Measurements from ENCODE around the gene GRM1.

The GRM1 gene

GRCh38 chr6:146100776-146101175 is 71.9 kb downstream of the GRM1 start:
- no peak for DNase-seq (ENCODE audit: low read depth)

- no peak for DNase-seq (ENCODE audit: low read depth)
Observed at GRCh38 chr6:146103416-146104072, 74.7 kb downstream of the GRM1 start.

GRCh38 chr6:146106532-146106931 is 77.7 kb downstream of the GRM1 start:
- DNase-seq (ENCODE audit: low read depth): no peak

DNA sequence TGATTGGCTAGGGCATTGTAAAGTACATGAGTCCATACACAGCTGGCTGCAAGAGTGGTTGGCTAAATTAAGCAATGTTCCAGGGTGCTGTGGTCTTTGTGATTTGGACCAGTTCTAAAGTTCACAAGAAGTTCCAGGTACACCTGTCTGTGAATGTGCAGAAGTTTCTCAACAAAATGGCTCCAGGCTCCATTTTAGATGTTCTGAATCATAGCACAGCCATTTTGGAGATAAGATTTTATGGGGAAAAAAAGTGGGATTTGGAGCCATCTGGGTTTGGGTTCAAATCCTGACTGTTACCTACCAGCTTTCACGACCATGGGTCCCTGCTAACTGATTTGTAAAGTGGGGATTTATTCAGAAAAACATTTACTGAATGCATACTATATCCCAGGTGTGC is 82.1 kb downstream of the GRM1 start:
- DNase-seq (ENCODE audit: low read depth): no peak

DNA sequence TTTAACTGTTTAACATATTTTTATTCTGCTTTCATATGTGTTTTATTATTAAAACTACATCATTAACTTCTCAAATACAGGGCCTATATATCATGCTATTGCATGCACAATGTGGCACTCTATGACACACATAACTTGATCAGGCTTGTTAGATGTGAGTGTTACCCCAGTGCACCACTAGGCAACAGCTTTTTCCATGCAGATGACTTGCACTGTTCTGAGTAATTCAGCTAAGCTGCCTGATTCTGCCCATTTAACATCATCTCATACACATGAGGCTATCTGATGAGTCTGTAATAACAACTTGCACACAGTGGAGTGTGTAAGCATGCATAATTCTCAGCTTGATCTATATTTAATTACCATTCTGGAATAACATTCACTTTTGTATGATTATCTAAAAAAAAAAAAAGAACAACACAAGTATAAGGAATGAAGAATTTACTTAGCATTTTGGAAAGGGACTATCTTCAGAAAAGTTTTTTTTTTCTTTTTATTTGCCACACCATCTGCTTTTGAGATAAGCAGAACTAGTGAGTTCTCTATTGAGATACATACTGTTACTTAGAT is 83.1 kb downstream of the GRM1 start:
- DNase-seq (ENCODE audit: low read depth): no peak

GRCh38 chr6:146113084-146113623 is 84.3 kb downstream of the GRM1 start:
- no peak for DNase-seq (ENCODE audit: low read depth)

GRCh38 chr6:146123616-146124015 is 94.8 kb downstream of the GRM1 start:
- DNase-seq (ENCODE audit: low read depth): no peak

DNA sequence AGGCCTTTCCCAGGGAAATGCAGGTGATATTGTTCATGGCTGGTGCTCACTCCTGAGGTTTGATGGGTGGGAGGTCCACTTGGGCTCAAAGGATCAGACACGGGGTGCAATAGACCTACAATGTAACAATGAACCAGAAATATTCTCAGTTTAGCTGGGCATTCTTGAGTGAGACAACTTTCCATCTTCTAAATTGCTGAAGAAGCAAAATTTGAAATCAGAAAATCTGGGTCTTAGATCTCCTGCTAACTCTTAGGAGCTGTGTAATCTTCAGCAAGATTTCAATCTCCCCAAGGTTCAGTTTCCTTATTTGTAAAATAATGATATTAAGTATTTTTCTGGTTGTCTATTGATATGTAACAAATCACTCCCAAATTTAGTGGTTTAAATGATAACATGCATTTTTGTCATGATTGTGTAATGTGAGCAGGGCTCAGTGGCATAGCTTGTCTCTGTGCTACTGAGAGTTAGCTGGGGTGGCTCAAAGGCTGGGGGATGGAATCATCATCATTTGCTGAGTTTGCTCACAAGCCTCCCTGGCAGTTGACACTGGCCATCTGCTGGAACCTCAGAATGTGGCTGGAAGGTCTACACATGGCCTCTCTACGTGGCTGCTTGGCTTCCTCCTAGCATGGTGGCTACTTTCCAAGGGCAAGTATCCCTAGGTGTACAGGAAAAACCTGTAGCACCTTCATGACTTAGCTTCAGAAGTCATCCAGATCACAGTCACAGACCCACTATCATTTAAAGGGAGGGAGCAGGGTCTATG is 98.8 kb downstream of the GRM1 start:
- no peak for DNase-seq (ENCODE audit: low read depth)

DNA sequence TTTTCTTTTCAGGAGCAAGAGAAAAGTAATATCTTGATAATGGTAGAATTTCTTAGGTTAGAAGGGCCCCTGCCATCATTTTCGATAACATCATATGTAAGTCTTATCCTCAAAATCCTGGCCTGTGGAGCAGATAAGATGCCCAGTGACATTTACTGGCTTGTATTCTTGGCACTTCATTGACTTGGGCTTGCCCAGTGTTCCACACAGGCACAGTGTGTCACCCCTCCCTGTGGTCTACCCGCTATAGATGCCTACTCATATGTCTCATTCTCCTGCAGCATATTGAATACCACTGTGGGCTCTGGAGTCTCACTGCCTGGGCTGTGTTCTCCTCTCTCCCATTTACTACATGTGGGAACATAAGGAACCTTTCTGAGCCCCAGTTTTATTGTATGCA is 105.0 kb downstream of the GRM1 start:
- DNase-seq (ENCODE audit: low read depth): no peak

GRCh38 chr6:146135167-146135566 is 106.3 kb downstream of the GRM1 start:
- DNase-seq (ENCODE audit: low read depth): no peak

GRCh38 chr6:146146836-146147235 is 118.0 kb downstream of the GRM1 start:
- DNase-seq (ENCODE audit: low read depth): no peak

GRCh38 chr6:146149770-146150169 is 120.9 kb downstream of the GRM1 start:
- DNase-seq (ENCODE audit: low read depth): no peak

DNA sequence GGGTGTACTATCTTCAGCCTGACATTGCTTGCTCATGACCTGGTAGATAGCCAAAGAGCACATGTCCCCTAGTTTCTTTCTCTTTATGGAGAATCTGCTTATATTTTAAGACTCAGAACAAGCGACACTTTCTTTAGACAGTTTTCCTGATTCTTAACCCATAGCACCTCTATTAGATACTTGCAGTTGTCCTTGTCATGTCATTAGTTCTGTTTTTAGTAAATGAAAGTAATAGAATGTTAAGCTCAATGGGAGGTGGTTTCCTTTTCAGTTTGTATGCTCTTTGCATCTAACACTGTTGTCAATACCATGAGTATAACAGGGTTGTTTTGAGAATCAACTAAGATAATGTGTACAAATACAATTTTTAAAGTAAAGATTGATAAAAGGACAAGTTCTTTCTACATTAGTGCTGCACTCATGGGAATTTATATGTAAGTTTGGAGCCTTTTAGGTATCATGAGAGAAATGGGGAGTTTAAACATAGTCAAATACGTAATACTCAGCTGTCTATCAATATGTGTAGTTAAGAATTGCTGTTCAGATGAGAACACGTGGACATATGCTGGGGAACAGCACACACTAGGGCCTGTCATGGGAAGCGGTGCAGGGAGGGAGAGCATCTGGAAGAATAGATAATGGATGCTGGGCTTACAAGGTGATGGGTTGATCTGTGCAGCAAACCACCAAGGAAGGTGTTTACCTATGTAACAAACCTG is 124.3 kb downstream of the GRM1 start:
- DNase-seq (ENCODE audit: low read depth): no peak

GRCh38 chr6:146154197-146154596 is 125.3 kb downstream of the GRM1 start:
- no peak for DNase-seq (ENCODE audit: low read depth)

- DNase-seq (ENCODE audit: low read depth): no peak
Observed at GRCh38 chr6:146161664-146162063, 132.8 kb downstream of the GRM1 start.

GRCh38 chr6:146169872-146170271 is 141.0 kb downstream of the GRM1 start:
- DNase-seq (ENCODE audit: low read depth): no peak

- no peak for DNase-seq (ENCODE audit: low read depth)
Observed at GRCh38 chr6:146177785-146178184, 148.9 kb downstream of the GRM1 start.

- DNase-seq (ENCODE audit: low read depth): no peak
Observed at GRCh38 chr6:146183831-146184230, 155.0 kb downstream of the GRM1 start.

DNA sequence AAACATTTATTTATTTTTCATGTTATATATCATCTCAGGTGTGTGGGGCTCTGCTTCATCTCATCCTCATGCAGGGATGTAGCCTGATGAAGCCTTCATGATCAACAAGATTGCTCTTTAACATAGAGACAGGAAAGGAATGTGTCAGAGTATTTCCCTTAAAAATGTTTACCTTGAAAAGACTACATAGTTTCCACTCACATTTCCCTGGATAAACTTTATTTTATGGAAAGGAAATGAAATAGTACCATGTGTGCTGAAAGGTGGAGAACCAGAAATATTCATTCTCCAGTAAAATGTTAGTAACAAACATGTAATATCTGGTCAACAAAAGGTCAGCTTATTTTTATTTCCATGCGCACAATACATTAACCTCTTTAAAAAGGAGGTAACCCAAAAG is 155.8 kb downstream of the GRM1 start:
- no peak for DNase-seq (ENCODE audit: low read depth)

DNA sequence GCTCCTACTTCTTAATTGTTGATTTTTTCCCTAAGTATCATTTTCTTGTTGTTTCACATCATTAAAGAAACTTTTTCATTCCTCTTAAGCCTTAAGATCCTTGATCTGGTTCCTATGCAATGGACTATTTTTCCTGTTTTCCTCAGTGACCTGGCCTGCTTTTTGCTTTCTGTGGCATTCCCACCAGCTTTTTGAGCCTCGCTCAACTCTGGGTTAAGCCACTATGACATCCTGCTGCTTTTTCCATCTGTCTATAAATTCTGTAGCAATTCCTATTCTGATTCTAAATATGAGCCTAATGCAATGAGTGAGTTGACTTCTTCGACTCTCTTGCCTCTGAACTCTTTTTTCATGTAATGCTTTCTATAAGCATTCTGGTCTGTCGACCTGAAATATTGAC is 160.3 kb downstream of the GRM1 start:
- no peak for DNase-seq (ENCODE audit: low read depth)

DNA sequence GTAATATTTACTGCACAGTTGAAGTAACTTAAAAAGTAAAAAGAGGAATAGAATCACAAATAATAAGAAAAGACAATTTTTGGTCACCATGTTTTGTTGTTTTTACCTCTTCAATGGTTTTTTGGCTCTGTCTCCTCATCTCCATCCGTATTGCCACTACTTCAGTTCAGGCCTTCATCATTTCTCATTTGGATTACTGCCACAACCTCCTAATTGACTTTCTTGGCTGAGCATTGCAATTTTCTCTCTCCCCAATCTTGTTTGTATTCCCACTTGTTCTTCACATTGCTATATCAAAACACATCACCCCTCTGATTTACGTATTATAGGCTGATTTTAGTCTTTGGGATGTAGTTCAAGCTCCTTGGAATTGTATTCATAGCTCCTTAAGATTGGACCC is 161.7 kb downstream of the GRM1 start:
- DNase-seq (ENCODE audit: low read depth): no peak

DNA sequence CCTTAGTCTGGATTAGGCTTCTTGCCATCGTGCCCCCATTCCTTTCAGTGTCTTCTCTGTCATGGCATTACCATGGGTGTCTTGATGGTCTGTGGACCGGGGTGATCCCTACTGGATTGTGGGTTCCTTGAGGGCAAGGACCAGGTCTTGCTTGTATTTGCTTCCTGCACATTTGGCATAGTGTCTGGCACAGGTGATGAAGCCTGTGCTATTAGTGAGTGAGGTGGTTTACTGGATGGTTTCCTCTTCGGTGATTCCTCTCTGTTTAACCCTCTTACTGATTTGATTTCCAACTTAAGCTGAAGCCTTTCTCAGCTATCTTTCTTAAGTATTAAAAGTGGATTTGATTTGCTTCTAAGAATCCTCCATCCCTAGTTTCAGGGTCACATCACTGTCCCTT is 162.3 kb downstream of the GRM1 start:
- no peak for DNase-seq (ENCODE audit: low read depth)

DNA sequence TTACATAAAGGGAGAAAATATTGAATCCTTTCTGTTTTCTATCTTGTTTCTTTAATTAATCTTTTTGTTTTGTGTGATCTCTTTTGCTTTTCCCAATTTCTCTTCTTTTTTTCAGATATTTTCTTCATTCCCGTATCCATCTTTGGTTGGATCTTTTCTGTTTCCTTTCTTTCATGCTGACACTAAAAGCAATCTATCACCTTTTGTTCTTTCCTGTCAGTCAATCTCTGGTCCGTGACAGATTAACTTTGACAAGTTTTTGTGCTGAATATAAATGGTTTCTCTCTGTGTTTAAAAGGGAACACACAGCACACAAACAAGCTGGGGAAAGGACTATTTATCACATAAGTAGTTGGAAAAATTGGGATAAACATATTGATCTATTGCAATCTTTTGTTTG is 162.8 kb downstream of the GRM1 start:
- no peak for DNase-seq (ENCODE audit: low read depth)
